Liver (tissue), 9 donors: Measurements from ENCODE around the gene AP4B1. TPM values are rescaled to one million over a fixed set of nuclear protein-coding genes. Genes with fewer than 3 reads are reported as not detected.

Experiments
- DNase-seq: peaks from one replicate; pipeline ENCODE4 v3.0.0-alpha.2; 2017; ENCODE audit warnings: low spot score
- H3K27ac ChIP-seq, 2 donors: one replicate each; pipeline ENCODE4 v1.7.0; 2013; ENCODE audit warnings: inconsistent platforms in 2 of 2, low read length in 2 of 2, control low read depth in 1 of 2, low read depth in 1 of 2, mild to moderate bottlenecking in 1 of 2
- H3K27me3 ChIP-seq, 4 donors: one replicate each; pipeline versions ENCODE4 v1.6.1 to v1.7.0; 2013; ENCODE audit warnings: low read length in 3 of 4, inconsistent platforms in 1 of 4, mild to moderate bottlenecking in 1 of 4, moderate library complexity in 1 of 4; ENCODE audit not compliant: control insufficient read depth in 4 of 4, insufficient read depth in 4 of 4
- H3K36me3 ChIP-seq, 4 donors: one replicate each; pipeline versions ENCODE4 v1.6.1 to v1.7.0; 2013; ENCODE audit warnings: low read length in 3 of 4, mild to moderate bottlenecking in 3 of 4, low read depth in 1 of 4, moderate library complexity in 1 of 4; ENCODE audit not compliant: control insufficient read depth in 4 of 4, insufficient read depth in 3 of 4
- H3K4me1 ChIP-seq, 4 donors: one replicate each; pipeline versions ENCODE4 v1.6.1 to v1.7.0; 2013; ENCODE audit warnings: low read length in 3 of 4, mild to moderate bottlenecking in 3 of 4, moderate library complexity in 1 of 4; ENCODE audit not compliant: control insufficient read depth in 4 of 4, insufficient read depth in 4 of 4
- H3K4me3 ChIP-seq, 3 donors: one replicate each; pipeline versions ENCODE4 v1.6.1 to v1.7.0; 2013; ENCODE audit warnings: low read length in 3 of 3, control low read depth in 1 of 3, low read depth in 1 of 3, mild to moderate bottlenecking in 1 of 3
- H3K9ac ChIP-seq, 2 donors: one replicate each; pipeline ENCODE4 v1.7.0; 2013; ENCODE audit warnings: low read length in 2 of 2, mild to moderate bottlenecking in 2 of 2, moderate library complexity in 2 of 2, control low read depth in 1 of 2, low read depth in 1 of 2
- H3K9me3 ChIP-seq, 4 donors: one replicate each; pipeline versions ENCODE4 v1.6.1 to v1.7.0; 2013; ENCODE audit warnings: low read length in 3 of 4; ENCODE audit not compliant: control insufficient read depth in 4 of 4
- CTCF ChIP-seq: fragments of 150-350 bp; IDR thresholded peaks from 2 replicates; pipeline ENCODE4 v1.5.1; 2017; ENCODE audit warnings: improper control_type of control experiment, low read depth, low read length; ENCODE audit not compliant: missing input control
- FOXA1 ChIP-seq: IDR thresholded peaks from 2 replicates; pipeline ENCODE4 v1.6.1; 2016; ENCODE audit warnings: antibody characterized with exemption
- FOXA2 ChIP-seq: IDR thresholded peaks from 2 replicates; pipeline ENCODE4 v1.6.1; 2016; ENCODE audit warnings: antibody characterized with exemption
- GABPA ChIP-seq, 2 donors: IDR thresholded peaks in 1 of 2; conservative IDR thresholded peaks in 1 of 2; 2 replicates each; pipeline ENCODE4 v1.6.1; 2016; ENCODE audit warnings: antibody characterized with exemption in 2 of 2, mild to moderate bottlenecking in 1 of 2, moderate library complexity in 1 of 2
- HNF4A ChIP-seq, 2 donors: conservative IDR thresholded peaks; 2 replicates each; pipeline ENCODE4 v1.6.1; 2016; ENCODE audit warnings: antibody characterized with exemption in 2 of 2, mild to moderate bottlenecking in 2 of 2
- HNF4G ChIP-seq: IDR thresholded peaks from 2 replicates; pipeline ENCODE4 v1.6.1; 2016; ENCODE audit warnings: antibody characterized with exemption
- JUND ChIP-seq, 2 donors: IDR thresholded peaks; 2 replicates each; pipeline ENCODE4 v1.6.1; 2016; ENCODE audit warnings: antibody characterized with exemption in 2 of 2
- NR2F2 ChIP-seq: IDR thresholded peaks from 2 replicates; pipeline ENCODE4 v1.6.1; 2016; ENCODE audit warnings: antibody characterized with exemption
- RAD21 ChIP-seq, 2 donors: IDR thresholded peaks; 2 replicates each; pipeline ENCODE4 v1.6.1; 2016; ENCODE audit warnings: antibody characterized with exemption in 2 of 2, mild to moderate bottlenecking in 2 of 2
- RXRA ChIP-seq, 2 donors: IDR thresholded peaks; 2 replicates each; pipeline ENCODE4 v1.6.1; 2017 to 2018; ENCODE audit warnings: antibody characterized with exemption in 2 of 2, mild to moderate bottlenecking in 1 of 2
- SP1 ChIP-seq: IDR thresholded peaks from 2 replicates; pipeline ENCODE4 v1.6.1; 2018; ENCODE audit warnings: antibody characterized with exemption, mild to moderate bottlenecking
- TAF1 ChIP-seq: conservative IDR thresholded peaks from 2 replicates; pipeline ENCODE4 v1.6.1; 2016; ENCODE audit warnings: antibody characterized with exemption, mild to moderate bottlenecking
- YY1 ChIP-seq: IDR thresholded peaks from 2 replicates; pipeline ENCODE4 v1.6.1; 2016; ENCODE audit warnings: antibody characterized with exemption, mild to moderate bottlenecking
- WGBS: extraction: QIAGEN DNeasy Blood & Tissue Kit; methylation state at CpG from one replicate; pipeline ENCODE4 v1.1.7; 2013; 5-methylcytosine and 5-hydroxymethylcytosine counted together
- polyA plus RNA-seq, 2 donors: library from polyadenylated mRNA; stranded (reverse) in 1 of 2; unstranded in 1 of 2; fragments of 200-250 nt in 1 of 2; fragments of >200 nt in 1 of 2; fragmentation: Nextera tagmentation in 1 of 2; extraction: Ambion mirVana in 1 of 2; gene quantifications; one replicate each; pipeline versions ENCODE4 v1.2.1 to v1.2.3, GENCODE V29; 2013 to 2015
- total RNA-seq, 2 donors: library from RNA; depleted of rRNA; stranded (reverse); fragments of >200 nt; gene quantifications; one replicate each; pipeline ENCODE4 v1.2.3, GENCODE V29; 2014
- TF ChIP-seq, protein P1 (sequence below): IDR thresholded peaks from 2 replicates; pipeline ENCODE4 v1.6.1; 2016; ENCODE audit warnings: antibody characterized with exemption
- TF ChIP-seq, protein P2 (sequence below): IDR thresholded peaks from 2 replicates; pipeline ENCODE4 v1.6.1; 2016; ENCODE audit warnings: antibody characterized with exemption, mild to moderate bottlenecking
- TF ChIP-seq, protein P3 (sequence below): IDR thresholded peaks from 2 replicates; pipeline ENCODE4 v1.6.1; 2016; ENCODE audit warnings: antibody characterized with exemption
- donor health status: healthy.
- donor health status: healthy.
- donor health status: healthy.
- donor health status: healthy.
- donor health status: healthy.

AP4B1 gene
- total and polyA plus RNA-seq, 4 donors = 4.3 to 10.6 (median 7.0) TPM

DNA sequence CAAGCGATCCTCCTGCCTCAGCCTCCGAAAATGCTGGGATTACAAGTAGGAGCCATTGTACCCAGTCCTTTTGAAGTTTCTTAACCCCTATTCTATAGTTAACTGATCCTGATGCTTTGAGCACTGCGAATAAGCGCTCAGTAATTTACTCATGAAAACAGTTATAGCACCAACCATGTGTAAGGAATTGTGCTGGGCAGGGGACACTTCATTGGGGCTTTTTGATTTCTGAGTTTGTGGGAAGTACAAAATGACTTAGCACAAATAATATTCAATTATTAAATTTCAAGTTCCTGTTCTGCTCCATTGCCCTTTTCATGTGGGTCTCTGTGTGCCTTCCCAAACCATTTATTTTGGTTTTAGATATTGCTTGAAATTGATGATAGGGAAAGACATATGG is 18.4 kb upstream of the AP4B1 start:
- 71% methylated on average over 4 of the region's 4 CpGs for WGBS
- Histone ChIP-seq H3K27ac (no peak overlapping the region), H3K4me3 (no peak overlapping the region), H3K36me3 (no peaks in the 10 kb centered on the region), H3K27me3 (no peaks in the 10 kb centered on the region), H3K9me3 (no peaks in the 10 kb centered on the region), H3K4me1 (peaks cover 0 to 4% (median under 1%) of the 10 kb centered on the region in 4 donors), H3K9ac (no peak overlapping the region)
- DNase-seq = no peak
- no peak for TF ChIP-seq JUND (IDR thresholded peaks at IDR 0.05)
- no peak for TF ChIP-seq TAF1
- no peak for TF ChIP-seq HNF4G
- TF ChIP-seq, protein P1, sequence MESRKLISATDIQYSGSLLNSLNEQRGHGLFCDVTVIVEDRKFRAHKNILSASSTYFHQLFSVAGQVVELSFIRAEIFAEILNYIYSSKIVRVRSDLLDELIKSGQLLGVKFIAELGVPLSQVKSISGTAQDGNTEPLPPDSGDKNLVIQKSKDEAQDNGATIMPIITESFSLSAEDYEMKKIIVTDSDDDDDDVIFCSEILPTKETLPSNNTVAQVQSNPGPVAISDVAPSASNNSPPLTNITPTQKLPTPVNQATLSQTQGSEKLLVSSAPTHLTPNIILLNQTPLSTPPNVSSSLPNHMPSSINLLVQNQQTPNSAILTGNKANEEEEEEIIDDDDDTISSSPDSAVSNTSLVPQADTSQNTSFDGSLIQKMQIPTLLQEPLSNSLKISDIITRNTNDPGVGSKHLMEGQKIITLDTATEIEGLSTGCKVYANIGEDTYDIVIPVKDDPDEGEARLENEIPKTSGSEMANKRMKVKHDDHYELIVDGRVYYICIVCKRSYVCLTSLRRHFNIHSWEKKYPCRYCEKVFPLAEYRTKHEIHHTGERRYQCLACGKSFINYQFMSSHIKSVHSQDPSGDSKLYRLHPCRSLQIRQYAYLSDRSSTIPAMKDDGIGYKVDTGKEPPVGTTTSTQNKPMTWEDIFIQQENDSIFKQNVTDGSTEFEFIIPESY = no peak
- TF ChIP-seq, protein P2, sequence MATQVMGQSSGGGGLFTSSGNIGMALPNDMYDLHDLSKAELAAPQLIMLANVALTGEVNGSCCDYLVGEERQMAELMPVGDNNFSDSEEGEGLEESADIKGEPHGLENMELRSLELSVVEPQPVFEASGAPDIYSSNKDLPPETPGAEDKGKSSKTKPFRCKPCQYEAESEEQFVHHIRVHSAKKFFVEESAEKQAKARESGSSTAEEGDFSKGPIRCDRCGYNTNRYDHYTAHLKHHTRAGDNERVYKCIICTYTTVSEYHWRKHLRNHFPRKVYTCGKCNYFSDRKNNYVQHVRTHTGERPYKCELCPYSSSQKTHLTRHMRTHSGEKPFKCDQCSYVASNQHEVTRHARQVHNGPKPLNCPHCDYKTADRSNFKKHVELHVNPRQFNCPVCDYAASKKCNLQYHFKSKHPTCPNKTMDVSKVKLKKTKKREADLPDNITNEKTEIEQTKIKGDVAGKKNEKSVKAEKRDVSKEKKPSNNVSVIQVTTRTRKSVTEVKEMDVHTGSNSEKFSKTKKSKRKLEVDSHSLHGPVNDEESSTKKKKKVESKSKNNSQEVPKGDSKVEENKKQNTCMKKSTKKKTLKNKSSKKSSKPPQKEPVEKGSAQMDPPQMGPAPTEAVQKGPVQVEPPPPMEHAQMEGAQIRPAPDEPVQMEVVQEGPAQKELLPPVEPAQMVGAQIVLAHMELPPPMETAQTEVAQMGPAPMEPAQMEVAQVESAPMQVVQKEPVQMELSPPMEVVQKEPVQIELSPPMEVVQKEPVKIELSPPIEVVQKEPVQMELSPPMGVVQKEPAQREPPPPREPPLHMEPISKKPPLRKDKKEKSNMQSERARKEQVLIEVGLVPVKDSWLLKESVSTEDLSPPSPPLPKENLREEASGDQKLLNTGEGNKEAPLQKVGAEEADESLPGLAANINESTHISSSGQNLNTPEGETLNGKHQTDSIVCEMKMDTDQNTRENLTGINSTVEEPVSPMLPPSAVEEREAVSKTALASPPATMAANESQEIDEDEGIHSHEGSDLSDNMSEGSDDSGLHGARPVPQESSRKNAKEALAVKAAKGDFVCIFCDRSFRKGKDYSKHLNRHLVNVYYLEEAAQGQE = no peak
- TF ChIP-seq NR2F2 = no peak
- TF ChIP-seq HNF4A (conservative IDR thresholded peaks at IDR 0.05) = no peak
- no peak for TF ChIP-seq FOXA1
- no peak for TF ChIP-seq CTCF
- TF ChIP-seq RXRA (IDR thresholded peaks at IDR 0.05) = no peak
- TF ChIP-seq, protein P3, sequence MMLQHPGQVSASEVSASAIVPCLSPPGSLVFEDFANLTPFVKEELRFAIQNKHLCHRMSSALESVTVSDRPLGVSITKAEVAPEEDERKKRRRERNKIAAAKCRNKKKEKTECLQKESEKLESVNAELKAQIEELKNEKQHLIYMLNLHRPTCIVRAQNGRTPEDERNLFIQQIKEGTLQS = no peak

GRCh38 chr1:113918243-113918642 is 13.6 kb upstream of the AP4B1 start:
- Histone ChIP-seq H3K27ac (no peak overlapping the region), H3K9me3 (no peaks in the 10 kb centered on the region), H3K9ac (no peak overlapping the region), H3K4me1 (no peaks in the 10 kb centered on the region), H3K27me3 (no peaks in the 10 kb centered on the region), H3K4me3 (no peak overlapping the region), H3K36me3 (no peaks in the 10 kb centered on the region)
- DNase-seq = no peak
- TF ChIP-seq GABPA (IDR thresholded peaks at IDR 0.05 in 1 of 2, conservative IDR thresholded peaks at IDR 0.05 in 1 of 2) (no peak), RAD21 (IDR thresholded peaks at IDR 0.05) (no peak), RXRA (IDR thresholded peaks at IDR 0.05) (no peak), CTCF (no peak), JUND (IDR thresholded peaks at IDR 0.05) (no peak), FOXA2 (no peak), HNF4G (no peak), SP1 (no peak), HNF4A (conservative IDR thresholded peaks at IDR 0.05) (no peak), FOXA1 (no peak), YY1 (no peak)
- TF ChIP-seq, protein P1 = no peak
- TF ChIP-seq, protein P2 = no peak
